A673 (cell line): ENCODE results near the gene ZNF350. TPM values are rescaled to one million over a fixed set of nuclear protein-coding genes. Genes with fewer than 3 reads are reported as not detected.
"Not testable (repeated sequence)": the region's sequence is repeated elsewhere in the genome, so short reads cannot be mapped to it uniquely, and the experiment has no call there.

Experiments
- BruUV-seq: library from RNA; stranded (reverse); fragments of 400-500 nt; replicated peaks from 2 replicates; lab custom pipeline; 2021; lab: Mats Ljungman, UMichigan
- CTCF ChIA-PET: fragments of 300-600 bp; sonication (Branson Sonifier 250); formaldehyde crosslinking; loops from one replicate; lab custom pipeline; 2022; ENCODE audit warnings: antibody characterized with exemption; lab: Charles Lee
- POLR2A ChIA-PET: fragments of 300-600 bp; sonication (Branson Sonifier 250); formaldehyde crosslinking; loops from one replicate; lab custom pipeline; 2022; ENCODE audit warnings: antibody characterized with exemption; ENCODE audit not compliant: low non-redundant PET; lab: Charles Lee
- DNase-seq: peaks from one replicate; pipeline ENCODE4 v3.0.0-alpha.2; 2015; ENCODE audit warnings: low spot score
- H3K27ac ChIP-seq: fragments of 200-600 bp; sonication (generic); 2 replicates; pipeline ENCODE4 v1.5.1; 2016; ENCODE audit warnings: mixed run types, low read depth, mild to moderate bottlenecking, mixed read lengths, antibody characterized with exemption, low read length; ENCODE audit not compliant: poor library complexity, severe bottlenecking
- H3K27me3 ChIP-seq: fragments of 200-600 bp; sonication (generic); replicated peaks from 2 replicates; pipeline ENCODE4 v1.6.1; 2017; ENCODE audit warnings: mixed run types, low read depth, mild to moderate bottlenecking, mixed read lengths, antibody characterized with exemption, low read length; ENCODE audit not compliant: insufficient read depth, poor library complexity
- H3K36me3 ChIP-seq: fragments of 200-600 bp; sonication (generic); 2 replicates; pipeline ENCODE4 v1.6.1; 2016; ENCODE audit warnings: mixed run types, mild to moderate bottlenecking, mixed read lengths, antibody characterized with exemption, low read length; ENCODE audit not compliant: insufficient read depth, poor library complexity, severe bottlenecking
- H3K4me1 ChIP-seq: fragments of 200-600 bp; sonication (generic); 2 replicates; pipeline ENCODE4 v1.6.1; 2017; ENCODE audit warnings: mixed run types, mild to moderate bottlenecking, mixed read lengths, antibody characterized with exemption, low read length; ENCODE audit not compliant: insufficient read depth, poor library complexity, severe bottlenecking
- H3K4me3 ChIP-seq: fragments of 200-600 bp; sonication (generic); 2 replicates; pipeline ENCODE4 v1.5.1; 2016; ENCODE audit warnings: low read depth, mixed run types, mild to moderate bottlenecking, mixed read lengths, low read length; ENCODE audit not compliant: poor library complexity, severe bottlenecking
- H3K9me3 ChIP-seq: fragments of 200-600 bp; sonication (generic); 2 replicates; pipeline ENCODE4 v1.6.1; 2016; ENCODE audit warnings: mixed run types, low read depth, mild to moderate bottlenecking, mixed read lengths, antibody characterized with exemption, low read length; ENCODE audit not compliant: poor library complexity, severe bottlenecking
- EZH2 ChIP-seq: fragments of 200-600 bp; sonication (generic); IDR thresholded peaks from 2 replicates; pipeline ENCODE4 v1.6.1; 2017; ENCODE audit warnings: borderline replicate concordance, low read depth, mild to moderate bottlenecking, mixed read lengths, antibody characterized with exemption, low read length; ENCODE audit not compliant: poor library complexity, severe bottlenecking
- intact Hi-C: fragments of 100-400 bp; cut with micrococcal nuclease; formaldehyde crosslinking; loops from one replicate; pipeline ENCODE4 v1.10.0; 2022; ENCODE audit not compliant: unreplicated experiment
- total RNA-seq: library from RNA; stranded (reverse); gene quantifications from 2 replicates; pipeline ENCODE4 v1.2.3, GENCODE V29; 2021
- TF ChIP-seq, protein P1 (sequence below): fragments of 300-800, 200-600 bp; sonication (generic); conservative IDR thresholded peaks from 2 replicates; pipeline ENCODE4 v1.5.1; 2017; ENCODE audit warnings: low read depth, mild to moderate bottlenecking, antibody characterized with exemption, low read length, moderate library complexity, mixed read lengths

The ZNF350 gene
- total RNA-seq, 1 experiment from 2014 or later = 7.2 TPM

DNA sequence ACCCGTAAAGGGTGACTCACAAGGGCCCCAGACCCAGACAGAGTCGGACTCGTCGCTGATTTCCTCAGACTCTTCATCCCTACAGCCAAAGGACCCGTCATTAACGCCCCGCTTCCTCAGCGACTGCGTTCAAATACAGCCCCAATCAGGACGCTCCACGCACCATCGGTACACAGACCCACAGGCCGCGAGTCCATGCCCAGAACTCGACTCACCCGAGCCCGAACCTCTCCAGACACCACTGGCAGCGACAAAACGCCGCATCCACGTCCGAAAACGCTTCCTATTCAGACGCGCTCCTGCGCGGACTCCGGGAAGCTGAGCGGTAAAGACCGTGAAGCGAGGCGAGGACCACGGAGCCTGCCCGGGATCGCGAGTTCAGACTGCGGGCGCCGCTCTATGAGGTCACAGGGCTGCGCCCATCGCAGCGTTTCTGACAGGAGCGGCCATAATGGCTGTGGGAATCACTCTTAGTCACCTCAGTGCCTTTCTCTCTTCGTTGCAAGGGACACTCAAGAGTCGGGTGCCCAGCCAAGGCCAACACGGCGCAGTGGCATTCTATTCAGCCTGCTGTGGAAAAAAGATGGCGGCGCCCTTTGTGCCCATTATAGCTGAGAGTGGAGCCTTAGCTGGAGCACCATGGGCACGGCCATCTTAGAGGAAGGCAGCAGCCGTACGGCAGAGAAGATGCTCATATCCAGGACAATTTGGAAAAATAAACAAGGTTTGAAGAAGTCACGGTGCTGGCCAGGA, 41.6 kb upstream of the ZNF350 start, which contains the start of gene ZNF614:
Gene ZNF614 (minus strand): TSS at position 353 of the 753 bp plus-strand sequence. CDS start 2,634 bp downstream, outside the sequence.
- intact Hi-C loops = loop anchor here (2.0 kb wide), 1 partner anchor 21 kb away; the partner anchor contains the start of gene ZNF432
- no peaks in the 10 kb centered on the region for H3K4me1 ChIP-seq
- CTCF ChIA-PET = no interaction called here
- TF ChIP-seq EZH2 = no peak
- TF ChIP-seq, protein P1, sequence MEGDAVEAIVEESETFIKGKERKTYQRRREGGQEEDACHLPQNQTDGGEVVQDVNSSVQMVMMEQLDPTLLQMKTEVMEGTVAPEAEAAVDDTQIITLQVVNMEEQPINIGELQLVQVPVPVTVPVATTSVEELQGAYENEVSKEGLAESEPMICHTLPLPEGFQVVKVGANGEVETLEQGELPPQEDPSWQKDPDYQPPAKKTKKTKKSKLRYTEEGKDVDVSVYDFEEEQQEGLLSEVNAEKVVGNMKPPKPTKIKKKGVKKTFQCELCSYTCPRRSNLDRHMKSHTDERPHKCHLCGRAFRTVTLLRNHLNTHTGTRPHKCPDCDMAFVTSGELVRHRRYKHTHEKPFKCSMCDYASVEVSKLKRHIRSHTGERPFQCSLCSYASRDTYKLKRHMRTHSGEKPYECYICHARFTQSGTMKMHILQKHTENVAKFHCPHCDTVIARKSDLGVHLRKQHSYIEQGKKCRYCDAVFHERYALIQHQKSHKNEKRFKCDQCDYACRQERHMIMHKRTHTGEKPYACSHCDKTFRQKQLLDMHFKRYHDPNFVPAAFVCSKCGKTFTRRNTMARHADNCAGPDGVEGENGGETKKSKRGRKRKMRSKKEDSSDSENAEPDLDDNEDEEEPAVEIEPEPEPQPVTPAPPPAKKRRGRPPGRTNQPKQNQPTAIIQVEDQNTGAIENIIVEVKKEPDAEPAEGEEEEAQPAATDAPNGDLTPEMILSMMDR = no peak
- POLR2A ChIA-PET = no interaction called here
- H3K4me3 ChIP-seq = peak within 1 kb of the TSS; percentile 69
- H3K27ac ChIP-seq = peak within 1 kb of the TSS; percentile 91
- peaks cover 57% of the 10 kb centered on the region for H3K9me3 ChIP-seq
- DNase-seq = peak; percentile 89
- no peaks in the 10 kb centered on the region for H3K27me3 ChIP-seq
- H3K36me3 ChIP-seq = peaks cover 36% of the 10 kb centered on the region
- no TSS peak for BruUV-seq

DNA sequence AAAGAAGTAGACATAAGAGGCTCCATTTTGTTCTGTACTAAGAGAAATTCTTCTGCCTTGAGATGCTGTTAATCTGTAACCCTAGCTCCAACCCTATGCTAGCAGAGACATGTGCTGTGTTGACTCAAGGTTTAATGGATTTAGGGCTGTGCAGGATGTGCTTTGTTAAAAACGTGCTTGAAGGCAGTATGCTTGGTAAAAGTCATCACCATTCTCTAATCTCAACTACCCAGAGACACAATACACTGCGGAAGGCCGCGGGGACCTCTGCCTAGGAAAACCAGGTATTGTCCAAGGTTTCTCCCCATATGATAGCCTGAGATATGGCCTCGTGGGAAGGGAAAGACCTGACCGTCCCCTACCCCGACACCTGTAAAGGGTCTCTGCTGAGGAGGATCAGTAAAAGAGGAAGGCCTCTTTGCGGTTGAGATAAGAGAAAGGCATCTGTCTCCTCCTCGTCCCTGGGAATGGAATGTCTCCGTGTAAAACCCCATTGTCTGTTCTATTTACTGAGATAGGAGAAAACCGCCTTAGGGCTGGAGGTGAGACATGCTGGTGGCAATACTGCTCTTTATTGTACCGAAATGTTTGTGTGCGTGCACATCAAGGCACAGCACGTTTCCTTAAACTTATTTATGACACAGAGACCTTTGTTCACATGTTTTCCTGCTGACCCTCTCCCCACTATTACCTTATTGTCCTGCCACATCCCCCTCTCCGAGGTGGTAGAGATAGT, 39.8 kb upstream of the ZNF350 start:
- CTCF ChIA-PET, H3K27me3 ChIP-seq, H3K27ac ChIP-seq, H3K4me3 ChIP-seq, H3K4me1 ChIP-seq, intact Hi-C loops, BruUV-seq, POLR2A ChIA-PET, DNase-seq: not testable (repeated sequence)
- Histone ChIP-seq H3K36me3 (peaks cover 45% of the 10 kb centered on the region), H3K9me3 (peaks cover 44% of the 10 kb centered on the region)

DNA sequence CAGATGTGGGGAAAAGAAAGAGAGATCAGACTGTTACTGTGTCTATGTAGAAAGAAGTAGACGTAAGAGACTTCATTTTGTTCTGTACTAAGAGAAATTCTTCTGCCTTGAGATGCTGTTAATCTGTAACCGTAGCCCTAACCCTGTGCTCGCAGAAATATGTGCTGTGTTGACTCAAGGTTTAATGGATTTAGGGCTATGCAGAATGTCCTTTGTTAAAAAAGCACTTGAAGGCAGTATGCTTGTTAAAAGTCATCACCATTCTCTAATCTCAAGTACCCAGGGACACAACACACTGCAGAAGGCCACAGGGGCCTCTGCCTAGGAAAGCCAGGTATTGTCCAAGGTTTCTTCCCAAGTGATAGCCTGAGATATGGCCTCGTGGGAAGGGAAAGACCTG, 37.8 kb upstream of the ZNF350 start:
- H3K27me3 ChIP-seq, DNase-seq, BruUV-seq, POLR2A ChIA-PET, H3K4me1 ChIP-seq, intact Hi-C loops, H3K27ac ChIP-seq, CTCF ChIA-PET, H3K4me3 ChIP-seq: not testable (repeated sequence)
- Histone ChIP-seq H3K36me3 (peaks cover 61% of the 10 kb centered on the region), H3K9me3 (peaks cover 41% of the 10 kb centered on the region)

DNA sequence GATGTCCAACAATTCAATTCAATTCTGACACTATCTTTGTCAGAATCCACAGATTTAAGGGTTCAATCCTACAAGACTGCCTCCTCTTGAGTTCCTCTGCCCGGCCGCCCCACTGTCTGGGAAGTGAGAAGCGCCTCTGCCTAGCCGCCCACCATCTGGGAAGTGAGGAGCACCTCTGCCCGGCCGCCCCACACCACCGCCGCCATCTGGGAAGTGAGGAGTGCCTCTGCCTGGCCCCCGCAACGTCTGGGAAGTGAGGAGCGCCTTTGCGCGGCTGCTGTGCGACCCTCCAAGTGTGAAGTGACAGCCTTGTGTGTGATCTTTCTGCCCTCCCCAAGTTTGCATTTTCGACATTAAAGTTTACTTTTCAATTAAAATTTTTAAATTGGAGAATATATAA, 35.6 kb upstream of the ZNF350 start:
- no peak for TF ChIP-seq EZH2
- TF ChIP-seq, protein P1 = no peak
- DNase-seq = no peak
- BruUV-seq = no TSS peak
- no peaks in the 10 kb centered on the region for H3K4me1 ChIP-seq
- peaks cover 55% of the 10 kb centered on the region for H3K9me3 ChIP-seq
- ChIA-PET POLR2A (no interaction called here), CTCF (no interaction called here)
- intact Hi-C loops = no loop called here
- peaks cover 84% of the 10 kb centered on the region for H3K36me3 ChIP-seq
- H3K27ac ChIP-seq = no peak overlapping the region
- H3K4me3 ChIP-seq = no peak overlapping the region
- H3K27me3 ChIP-seq = no peaks in the 10 kb centered on the region
